ENCODE results near the gene MAP4K2.
"Not testable (repeated sequence)": the region's sequence is repeated elsewhere in the genome, so short reads cannot be mapped to it uniquely, and the experiment has no call there.

MAP4K2 gene

GRCh38 chr11:64838600-64839334, 35.8 kb upstream of the MAP4K2 start:
- ATAC-seq, result no peak

- no peak for ATAC-seq
Measured at GRCh38 chr11:64837887-64838351, 34.9 kb upstream of the MAP4K2 start.

- ATAC-seq, result no peak
Measured at GRCh38 chr11:64836448-64837072, 33.5 kb upstream of the MAP4K2 start.

- no peak for ATAC-seq
Measured at GRCh38 chr11:64835616-64836447, 32.8 kb upstream of the MAP4K2 start.

GRCh38 chr11:64834723-64835615, 32.0 kb upstream of the MAP4K2 start:
- no peak for ATAC-seq

- no peak for ATAC-seq
Measured at GRCh38 chr11:64834031-64834722, 31.2 kb upstream of the MAP4K2 start.

- no peak for ATAC-seq
Measured at GRCh38 chr11:64833509-64833908, 30.5 kb upstream of the MAP4K2 start.

- ATAC-seq, result no peak
Measured at GRCh38 chr11:64833198-64833502, 30.1 kb upstream of the MAP4K2 start.

- no peak for ATAC-seq
Measured at GRCh38 chr11:64832467-64833197, 29.6 kb upstream of the MAP4K2 start.

- no peak for ATAC-seq
Measured at GRCh38 chr11:64831411-64831891, 28.4 kb upstream of the MAP4K2 start.

GRCh38 chr11:64829536-64830251, 26.7 kb upstream of the MAP4K2 start:
- no peak for ATAC-seq

GRCh38 chr11:64827451-64827839, 24.4 kb upstream of the MAP4K2 start:
- no peak for ATAC-seq

GRCh38 chr11:64826578-64827450, 23.8 kb upstream of the MAP4K2 start:
- no peak for ATAC-seq

GRCh38 chr11:64826062-64826461, 23.0 kb upstream of the MAP4K2 start:
- no peak for ATAC-seq

GRCh38 chr11:64823568-64824119, 20.6 kb upstream of the MAP4K2 start:
- no peak for ATAC-seq

- no peak for ATAC-seq
Measured at GRCh38 chr11:64817476-64817875, 14.5 kb upstream of the MAP4K2 start.

GRCh38 chr11:64815433-64815832, 12.4 kb upstream of the MAP4K2 start:
- ATAC-seq, result not testable (repeated sequence)

- ATAC-seq, result no peak
Measured at GRCh38 chr11:64814712-64815187, 11.7 kb upstream of the MAP4K2 start.

- no peak for ATAC-seq
Measured at GRCh38 chr11:64813826-64814225, 10.8 kb upstream of the MAP4K2 start.

Measured in activated CD4-positive, CD25-positive, alpha-beta regulatory T cell treated with anti-CD3 and anti-CD28 coated beads, Interleukin-2, amount 50 U/mL, for 24 hours (primary cell).